Gastroesophageal sphincter (tissue), 3 donors: Measurements from ENCODE around the gene OTOP3.

ENCODE experiments used
- CTCF ChIP-seq, 4 experiments: fragments of 200-600 bp in 2 of 4; fragments of 450-650 bp in 2 of 4; sonication (generic) in 1 of 4; IDR thresholded peaks; one replicate each; pipeline ENCODE4 v1.5.1; 2017 to 2019; ENCODE audit warnings: antibody characterized with exemption in 4 of 4, mild to moderate bottlenecking in 2 of 4, moderate library complexity in 2 of 4
- EP300 ChIP-seq: sonication (generic); formaldehyde crosslinking; IDR thresholded peaks from one replicate; pipeline ENCODE4 v1.6.1; 2017; ENCODE audit warnings: antibody characterized with exemption, mild to moderate bottlenecking

DNA sequence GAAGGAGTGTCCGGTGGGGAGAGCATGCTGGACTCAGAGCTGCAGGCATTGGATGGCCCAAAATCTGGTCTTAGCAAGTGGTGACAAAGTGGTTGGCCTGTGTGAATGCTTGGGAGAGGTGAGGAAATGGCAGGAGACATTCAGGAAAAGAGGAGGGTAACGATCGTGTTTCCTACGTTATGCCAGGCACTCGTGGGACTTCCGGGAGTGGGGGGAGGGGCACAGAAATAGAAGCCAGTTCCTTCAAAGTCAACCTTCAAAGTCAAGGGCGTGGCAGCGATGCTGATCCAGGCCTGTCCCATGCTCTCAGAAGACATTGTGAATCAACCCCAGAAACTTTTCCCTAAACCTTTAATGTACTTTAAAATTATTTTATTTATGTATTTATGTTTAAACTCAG is 3.8 kb downstream of the OTOP3 start:
- no peak for TF ChIP-seq CTCF (IDR thresholded peaks at IDR 0.05)
- TF ChIP-seq EP300, result no peak
